ENCODE results near the gene FEZ2.

DNA sequence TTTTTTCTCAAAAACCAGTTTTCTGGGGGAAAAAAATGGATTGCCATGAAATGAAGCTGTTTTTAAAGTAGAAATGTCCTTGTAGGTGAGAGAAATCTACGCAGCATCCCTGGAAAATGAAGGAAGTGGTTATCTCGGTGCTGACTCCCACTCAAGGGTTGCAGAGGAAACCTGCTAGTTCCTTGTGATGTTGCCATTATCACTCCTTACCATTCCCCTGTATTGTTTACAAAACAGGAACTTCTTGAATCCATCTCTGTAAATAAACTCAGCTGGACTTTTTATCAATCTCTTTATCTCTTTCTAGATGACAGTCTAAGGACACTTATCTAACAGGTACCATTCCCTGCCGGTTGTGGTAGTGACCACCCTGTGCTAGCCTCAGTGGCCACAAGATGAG is 61.2 kb downstream of the FEZ2 start:
- no peak for TF ChIP-seq POLR2A (IDR thresholded peaks at IDR 0.05)
- TF ChIP-seq, protein P1, sequence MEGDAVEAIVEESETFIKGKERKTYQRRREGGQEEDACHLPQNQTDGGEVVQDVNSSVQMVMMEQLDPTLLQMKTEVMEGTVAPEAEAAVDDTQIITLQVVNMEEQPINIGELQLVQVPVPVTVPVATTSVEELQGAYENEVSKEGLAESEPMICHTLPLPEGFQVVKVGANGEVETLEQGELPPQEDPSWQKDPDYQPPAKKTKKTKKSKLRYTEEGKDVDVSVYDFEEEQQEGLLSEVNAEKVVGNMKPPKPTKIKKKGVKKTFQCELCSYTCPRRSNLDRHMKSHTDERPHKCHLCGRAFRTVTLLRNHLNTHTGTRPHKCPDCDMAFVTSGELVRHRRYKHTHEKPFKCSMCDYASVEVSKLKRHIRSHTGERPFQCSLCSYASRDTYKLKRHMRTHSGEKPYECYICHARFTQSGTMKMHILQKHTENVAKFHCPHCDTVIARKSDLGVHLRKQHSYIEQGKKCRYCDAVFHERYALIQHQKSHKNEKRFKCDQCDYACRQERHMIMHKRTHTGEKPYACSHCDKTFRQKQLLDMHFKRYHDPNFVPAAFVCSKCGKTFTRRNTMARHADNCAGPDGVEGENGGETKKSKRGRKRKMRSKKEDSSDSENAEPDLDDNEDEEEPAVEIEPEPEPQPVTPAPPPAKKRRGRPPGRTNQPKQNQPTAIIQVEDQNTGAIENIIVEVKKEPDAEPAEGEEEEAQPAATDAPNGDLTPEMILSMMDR (IDR thresholded peaks at IDR 0.05) = no peak
